Cardiac fibroblast (primary cell): ENCODE data around the gene OTOG.

Experiments
- DNase-seq, 2 donors: peaks; one replicate each; pipeline versions ENCODE4 v3.0.0 to v3.0.0-alpha.2; 2010; ENCODE audit warnings: low read depth in 2 of 2
- H3K4me3 ChIP-seq, 2 donors: replicated peaks in 1 of 2; 1 replicate in 1 of 2; 2 replicates in 1 of 2; pipeline ENCODE4 v1.5.1; 2011; ENCODE audit warnings: low read depth in 2 of 2, low read length in 2 of 2, mild to moderate bottlenecking in 2 of 2, moderate library complexity in 1 of 2
- CTCF ChIP-seq: IDR thresholded peaks from one replicate; pipeline ENCODE4 v1.5.1; 2011; ENCODE audit warnings: low read depth, mild to moderate bottlenecking, low read length, inconsistent platforms

Gene OTOG

GRCh38 chr11:17572359-17572690 lies 25.3 kb downstream of the OTOG start:
- no peak for TF ChIP-seq CTCF
- DNase-seq, result no peak
- H3K4me3 ChIP-seq, result no peak overlapping the region

- no peak for DNase-seq
- TF ChIP-seq CTCF, result no peak
- no peak overlapping the region for H3K4me3 ChIP-seq
These were observed 25.9 kb downstream of the OTOG start for GRCh38 chr11:17572791-17573460.

GRCh38 chr11:17573526-17573925 lies 26.5 kb downstream of the OTOG start:
- no peak for DNase-seq
- H3K4me3 ChIP-seq, result no peak overlapping the region
- no peak for TF ChIP-seq CTCF

- no peak for TF ChIP-seq CTCF
- no peak overlapping the region for H3K4me3 ChIP-seq
- DNase-seq, result no peak
These were observed 27.4 kb downstream of the OTOG start for GRCh38 chr11:17574141-17575091.

GRCh38 chr11:17575431-17576425 lies 28.7 kb downstream of the OTOG start:
- TF ChIP-seq CTCF, result no peak
- no peak for DNase-seq
- H3K4me3 ChIP-seq, result no peak overlapping the region

- no peak for TF ChIP-seq CTCF
- no peak for DNase-seq
- H3K4me3 ChIP-seq, result no peak overlapping the region
These were observed 31.2 kb downstream of the OTOG start for GRCh38 chr11:17578296-17578695.
